Sigmoid colon (tissue), 7 donors: ENCODE results near the gene TDO2. TPM values are rescaled to one million over a fixed set of nuclear protein-coding genes. Genes with fewer than 3 reads are reported as not detected.

Experiments used
- DNase-seq: peaks from one replicate; pipeline ENCODE4 v3.0.0-alpha.2; 2019
- H3K27ac ChIP-seq, 4 donors: fragments of 200-600 bp; sonication (generic); one replicate each; pipeline ENCODE4 v1.5.1; 2016 to 2019; ENCODE audit warnings: mild to moderate bottlenecking in 1 of 4
- H3K27me3 ChIP-seq, 3 donors: fragments of 200-600 bp; sonication (generic); one replicate each; pipeline ENCODE4 v1.5.1; 2019; ENCODE audit warnings: mild to moderate bottlenecking in 1 of 3
- H3K36me3 ChIP-seq, 4 donors: fragments of 200-600 bp; sonication (generic); one replicate each; pipeline ENCODE4 v1.5.1; 2016 to 2019
- H3K4me1 ChIP-seq, 4 donors: fragments of 200-600 bp; sonication (generic); one replicate each; pipeline ENCODE4 v1.5.1; 2017 to 2019
- H3K4me3 ChIP-seq, 4 donors: fragments of 200-600 bp; sonication (generic); one replicate each; pipeline ENCODE4 v1.5.1; 2017 to 2019; ENCODE audit warnings: mild to moderate bottlenecking in 2 of 4, moderate library complexity in 1 of 4
- H3K9me3 ChIP-seq, 4 donors: fragments of 200-600 bp in 3 of 4; sonication (generic) in 3 of 4; one replicate each; pipeline versions ENCODE4 v1.5.1 to v1.6.1; 2013 to 2019
- EP300 ChIP-seq, 4 donors: sonication (generic); formaldehyde crosslinking; IDR thresholded peaks; one replicate each; pipeline ENCODE4 v1.6.1; 2017; ENCODE audit warnings: antibody characterized with exemption in 4 of 4
- POLR2A ChIP-seq, 2 donors: fragments of 450-650 bp; IDR thresholded peaks; one replicate each; pipeline ENCODE4 v1.6.1; 2016; ENCODE audit warnings: antibody characterized with exemption in 2 of 2, mild to moderate bottlenecking in 2 of 2, moderate library complexity in 2 of 2
- POLR2AphosphoS5 ChIP-seq, 4 donors: sonication (generic); formaldehyde crosslinking; IDR thresholded peaks; one replicate each; pipeline ENCODE4 v1.6.1; 2017; ENCODE audit warnings: antibody characterized with exemption in 4 of 4
- WGBS, 2 donors: extraction: QIAGEN DNeasy Blood & Tissue Kit; methylation state at CpG; one replicate each; pipeline ENCODE4 v1.1.7; 2013; 5-methylcytosine and 5-hydroxymethylcytosine counted together
- intact Hi-C: fragments of 100-400 bp; cut with DNase I; formaldehyde crosslinking; loops from one replicate; pipeline ENCODE4 v1.15.1; 2023
- polyA plus RNA-seq, 3 donors: library from polyadenylated mRNA; stranded (reverse); fragments of 200-250 nt; gene quantifications; one replicate each; pipeline ENCODE4 v1.2.3, GENCODE V29; 2013
- total RNA-seq, 4 donors: library from RNA; depleted of rRNA; stranded (reverse); fragments of >200 nt; gene quantifications; one replicate each; pipeline ENCODE4 v1.1.0, GENCODE V29; 2016
- TF ChIP-seq, protein P1 (sequence below), 4 experiments: fragments of 450-650 bp in 3 of 4; fragments of 200-600 bp in 1 of 4; IDR thresholded peaks; one replicate each; pipeline ENCODE4 v1.5.1; 2016 to 2019; ENCODE audit warnings: antibody characterized with exemption in 4 of 4, mild to moderate bottlenecking in 3 of 4, moderate library complexity in 2 of 4
- donor health status: healthy with polysubstance abuse.
- donor health status: Bipolar disorder and iron deficiency.
- donor health status: healthy.

Gene TDO2
- total and polyA plus RNA-seq, 7 donors = 0.36 to 5.4 (median 0.49) TPM; not detected in 4

- intact Hi-C loops = no loop called here
- Histone ChIP-seq H3K4me3 (no peak overlapping the region), H3K27me3 (no peaks in the 10 kb centered on the region), H3K27ac (no peak overlapping the region), H3K9me3 (no peaks in the 10 kb centered on the region), H3K4me1 (no peaks in the 10 kb centered on the region), H3K36me3 (no peaks in the 10 kb centered on the region)
- no peak for TF ChIP-seq POLR2AphosphoS5 (IDR thresholded peaks at IDR 0.05)
- no peak for TF ChIP-seq EP300 (IDR thresholded peaks at IDR 0.05)
- TF ChIP-seq, protein P1, sequence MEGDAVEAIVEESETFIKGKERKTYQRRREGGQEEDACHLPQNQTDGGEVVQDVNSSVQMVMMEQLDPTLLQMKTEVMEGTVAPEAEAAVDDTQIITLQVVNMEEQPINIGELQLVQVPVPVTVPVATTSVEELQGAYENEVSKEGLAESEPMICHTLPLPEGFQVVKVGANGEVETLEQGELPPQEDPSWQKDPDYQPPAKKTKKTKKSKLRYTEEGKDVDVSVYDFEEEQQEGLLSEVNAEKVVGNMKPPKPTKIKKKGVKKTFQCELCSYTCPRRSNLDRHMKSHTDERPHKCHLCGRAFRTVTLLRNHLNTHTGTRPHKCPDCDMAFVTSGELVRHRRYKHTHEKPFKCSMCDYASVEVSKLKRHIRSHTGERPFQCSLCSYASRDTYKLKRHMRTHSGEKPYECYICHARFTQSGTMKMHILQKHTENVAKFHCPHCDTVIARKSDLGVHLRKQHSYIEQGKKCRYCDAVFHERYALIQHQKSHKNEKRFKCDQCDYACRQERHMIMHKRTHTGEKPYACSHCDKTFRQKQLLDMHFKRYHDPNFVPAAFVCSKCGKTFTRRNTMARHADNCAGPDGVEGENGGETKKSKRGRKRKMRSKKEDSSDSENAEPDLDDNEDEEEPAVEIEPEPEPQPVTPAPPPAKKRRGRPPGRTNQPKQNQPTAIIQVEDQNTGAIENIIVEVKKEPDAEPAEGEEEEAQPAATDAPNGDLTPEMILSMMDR (IDR thresholded peaks at IDR 0.05) = no peak
- no peak for TF ChIP-seq POLR2A (IDR thresholded peaks at IDR 0.05)
- 64 to 78% methylated on average over 3 of the region's 3 CpGs for WGBS, 2 donors
- DNase-seq = no peak
Measured at GRCh38 chr4:155883895-155884294, 19.6 kb upstream of the TDO2 start.

GRCh38 chr4:155885666-155886065 lies 17.8 kb upstream of the TDO2 start:
- Histone ChIP-seq H3K27me3 (no peaks in the 10 kb centered on the region), H3K27ac (no peak overlapping the region), H3K36me3 (no peaks in the 10 kb centered on the region), H3K4me3 (no peak overlapping the region), H3K4me1 (no peaks in the 10 kb centered on the region), H3K9me3 (peaks cover 0 to 3% (median 0%) of the 10 kb centered on the region in 4 donors)
- no peak for DNase-seq
- intact Hi-C loops = no loop called here
- TF ChIP-seq, protein P1 (IDR thresholded peaks at IDR 0.05) = no peak
- TF ChIP-seq EP300 (IDR thresholded peaks at IDR 0.05) = no peak
- no peak for TF ChIP-seq POLR2A (IDR thresholded peaks at IDR 0.05)
- TF ChIP-seq POLR2AphosphoS5 (IDR thresholded peaks at IDR 0.05) = no peak
- 53 to 69% methylated on average over 6 of the region's 6 CpGs for WGBS, 2 donors

DNA sequence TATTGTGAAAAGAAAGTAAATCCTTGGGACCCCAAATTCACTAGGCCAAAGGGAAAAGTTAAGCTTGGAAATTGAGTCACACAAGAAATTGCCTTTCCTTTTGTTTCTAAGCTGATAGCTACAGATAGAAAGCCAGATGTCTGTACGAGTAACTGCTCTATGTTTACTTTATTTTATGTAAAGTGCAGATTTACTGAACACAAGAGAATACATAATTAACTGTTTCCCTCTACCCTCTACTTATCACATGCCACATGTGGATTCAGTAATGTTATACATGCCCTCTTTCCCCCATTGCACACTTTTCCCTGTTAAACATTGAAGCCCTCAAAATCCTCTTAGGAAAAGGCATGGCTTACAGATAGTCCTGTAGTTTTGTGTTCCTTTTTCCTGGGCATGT lies 16.5 kb upstream of the TDO2 start:
- H3K4me1 ChIP-seq = no peaks in the 10 kb centered on the region
- TF ChIP-seq POLR2AphosphoS5 (IDR thresholded peaks at IDR 0.05) (no peak), POLR2A (IDR thresholded peaks at IDR 0.05) (no peak)
- TF ChIP-seq, protein P1 (IDR thresholded peaks at IDR 0.05) = no peak
- intact Hi-C loops = no loop called here
- no peak overlapping the region for H3K27ac ChIP-seq
- H3K9me3 ChIP-seq = peaks cover 0 to 3% (median 0%) of the 10 kb centered on the region in 4 donors
- no peak for DNase-seq
- H3K27me3 ChIP-seq = no peaks in the 10 kb centered on the region
- H3K4me3 ChIP-seq = no peak overlapping the region
- no peaks in the 10 kb centered on the region for H3K36me3 ChIP-seq
- WGBS, 2 donors = 19 to 61% methylated on average over 1 of the region's 1 CpG

DNA sequence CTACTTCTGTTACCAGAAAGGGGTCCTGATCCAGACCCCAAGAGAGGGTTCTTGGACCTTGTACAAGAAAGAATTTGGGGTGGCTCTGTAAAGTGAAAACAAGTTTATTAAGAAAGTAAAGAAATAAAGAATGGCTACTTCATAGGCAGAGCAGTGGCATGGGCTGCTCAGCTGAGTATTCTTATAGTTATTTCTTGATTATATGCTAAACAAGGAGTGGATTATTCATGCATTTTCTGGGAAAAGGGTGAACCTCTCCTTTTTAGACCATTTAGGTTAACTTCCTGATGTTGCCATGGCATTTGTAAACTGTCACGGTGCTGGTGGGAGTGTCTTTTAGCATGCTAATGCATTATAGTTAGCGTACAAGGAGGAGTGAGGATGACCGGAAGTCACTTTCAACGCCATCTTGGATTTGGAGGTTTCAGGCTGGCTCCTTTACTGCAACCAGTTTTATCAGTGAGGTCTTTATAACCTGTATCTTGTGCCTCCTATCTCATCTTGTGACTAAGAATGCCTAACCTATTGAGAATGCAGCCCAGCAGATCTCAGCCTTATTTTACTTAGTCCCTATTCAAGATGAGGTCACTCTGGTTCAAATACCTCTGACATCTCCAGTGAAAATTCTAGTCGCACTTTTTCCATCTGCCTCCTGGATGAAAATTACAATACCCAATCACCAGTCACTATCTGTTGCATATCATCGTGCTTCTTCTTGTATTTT lies 15.5 kb upstream of the TDO2 start:
- Histone ChIP-seq H3K4me1 (no peaks in the 10 kb centered on the region), H3K36me3 (no peaks in the 10 kb centered on the region), H3K4me3 (no peak overlapping the region), H3K27ac (no peak overlapping the region), H3K9me3 (peaks cover 0 to 3% (median 0%) of the 10 kb centered on the region in 4 donors), H3K27me3 (no peaks in the 10 kb centered on the region)
- intact Hi-C loops = no loop called here
- TF ChIP-seq, protein P1 (IDR thresholded peaks at IDR 0.05) = no peak
- TF ChIP-seq EP300 (IDR thresholded peaks at IDR 0.05) = no peak
- TF ChIP-seq POLR2AphosphoS5 (IDR thresholded peaks at IDR 0.05) = no peak
- no peak for TF ChIP-seq POLR2A (IDR thresholded peaks at IDR 0.05)
- WGBS, 2 donors = 58 to 62% methylated on average over 6 of the region's 6 CpGs
- no peak for DNase-seq
